Liver (tissue), 3 donors: ENCODE data around the gene TMPRSS11D.

ENCODE experiments used
- CTCF ChIP-seq: fragments of 150-350 bp; IDR thresholded peaks from 2 replicates; pipeline ENCODE4 v1.5.1; 2017; ENCODE audit warnings: improper control_type of control experiment, low read depth, low read length; ENCODE audit not compliant: missing input control
- HNF4A ChIP-seq, 2 donors: conservative IDR thresholded peaks; 2 replicates each; pipeline ENCODE4 v1.6.1; 2016; ENCODE audit warnings: antibody characterized with exemption in 2 of 2, mild to moderate bottlenecking in 2 of 2
- JUND ChIP-seq, 2 donors: IDR thresholded peaks; 2 replicates each; pipeline ENCODE4 v1.6.1; 2016; ENCODE audit warnings: antibody characterized with exemption in 2 of 2
- RAD21 ChIP-seq, 2 donors: IDR thresholded peaks; 2 replicates each; pipeline ENCODE4 v1.6.1; 2016; ENCODE audit warnings: antibody characterized with exemption in 2 of 2, mild to moderate bottlenecking in 2 of 2
- SP1 ChIP-seq: IDR thresholded peaks from 2 replicates; pipeline ENCODE4 v1.6.1; 2018; ENCODE audit warnings: antibody characterized with exemption, mild to moderate bottlenecking
- YY1 ChIP-seq: IDR thresholded peaks from 2 replicates; pipeline ENCODE4 v1.6.1; 2016; ENCODE audit warnings: antibody characterized with exemption, mild to moderate bottlenecking
- ZBTB33 ChIP-seq: IDR thresholded peaks from 2 replicates; pipeline ENCODE4 v1.6.1; 2016; ENCODE audit warnings: antibody characterized with exemption
- donor health status: healthy.
- donor health status: healthy.

GRCh38 chr4:67899096-67899495 lies 15.3 kb upstream of the TMPRSS11D start:
- TF ChIP-seq CTCF, result no peak
- no peak for TF ChIP-seq RAD21 (IDR thresholded peaks at IDR 0.05)
- no peak for TF ChIP-seq JUND (IDR thresholded peaks at IDR 0.05)
- TF ChIP-seq HNF4A (conservative IDR thresholded peaks at IDR 0.05), result no peak
- no peak for TF ChIP-seq ZBTB33
- no peak for TF ChIP-seq YY1
- TF ChIP-seq SP1, result no peak
